GM19395 (cell line): ENCODE results near the gene ANKS1B.
"Not testable (repeated sequence)": the region's sequence is repeated elsewhere in the genome, so short reads cannot be mapped to it uniquely, and the experiment has no call there.

Experiments
- ATAC-seq: cut with Tn5 transposase; IDR thresholded peaks from one replicate; pipeline ENCODE4 v1.9.1; 2021; ENCODE audit warnings: mild to moderate bottlenecking, moderate library complexity; ENCODE audit not compliant: unreplicated experiment

ANKS1B gene

DNA sequence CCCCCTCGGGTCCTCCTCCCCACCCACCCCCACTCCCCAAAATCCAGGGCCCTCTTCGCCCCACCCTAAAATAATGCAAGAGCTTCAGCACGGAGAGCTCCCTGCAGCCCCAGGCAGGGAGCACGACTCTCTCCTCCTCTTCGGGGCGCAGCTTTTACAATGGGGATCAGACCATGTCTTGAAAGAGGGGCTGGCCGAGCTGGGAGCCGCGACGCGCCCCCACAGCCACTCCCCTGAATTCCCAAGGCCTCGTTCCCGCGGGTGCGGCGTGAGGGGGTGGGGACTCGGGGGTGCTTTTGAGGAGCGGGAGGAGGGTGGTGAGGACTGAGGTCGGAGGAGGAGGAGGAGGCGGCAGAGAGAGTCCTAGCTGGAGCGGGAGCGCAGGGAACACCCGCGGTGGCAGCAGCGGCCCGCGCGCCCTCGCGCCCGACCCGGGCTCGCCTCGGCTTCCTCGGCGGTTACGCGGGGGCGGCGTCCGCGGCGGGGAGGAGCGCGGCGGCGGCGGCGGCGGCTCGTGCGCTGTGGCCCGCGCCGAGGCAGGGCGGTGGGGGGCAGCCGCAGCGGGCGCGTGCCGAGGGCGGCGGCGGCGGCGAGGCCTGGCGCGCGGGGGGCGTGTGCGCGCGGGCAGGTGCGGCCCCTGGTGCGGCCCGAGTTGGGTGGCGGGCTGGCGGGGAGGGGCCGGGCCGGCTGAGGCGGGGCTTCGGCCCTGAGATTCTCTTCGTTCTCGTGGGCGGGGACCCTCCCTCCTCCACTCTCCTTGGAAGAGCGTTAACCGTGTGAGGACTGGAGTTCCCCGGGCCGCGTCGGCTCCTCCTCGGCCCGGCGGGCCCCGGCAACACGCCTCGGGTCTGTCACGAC is at the start of gene ANKS1B:
TSS of gene ANKS1B (minus strand) at position 666 of the 858 bp plus-strand sequence. CDS start 699 bp downstream, outside the sequence.
- ATAC-seq, result peak; percentile 59

DNA sequence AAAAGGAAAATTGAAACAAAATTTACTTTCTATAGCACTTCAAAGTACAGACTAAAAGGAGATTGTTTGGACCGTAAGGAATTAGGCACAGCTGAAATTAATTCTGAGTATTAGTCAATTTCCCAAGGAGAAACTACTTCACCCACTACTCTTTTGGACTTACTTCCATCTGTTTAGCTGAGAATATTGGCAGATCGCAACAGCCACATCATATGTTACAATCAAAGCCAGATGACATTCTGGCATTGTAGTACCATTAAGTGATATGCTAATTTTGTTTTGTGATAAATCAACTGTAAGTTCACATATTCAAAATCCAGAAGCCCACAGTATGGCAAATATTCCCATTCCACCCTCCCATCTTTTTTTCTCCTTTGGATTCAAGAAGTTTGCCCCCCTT is 47.1 kb upstream of the ANKS1B start:
- ATAC-seq, result no peak

- ATAC-seq, result no peak
Observed at GRCh38 chr12:100027671-100028070, 42.9 kb upstream of the ANKS1B start.

DNA sequence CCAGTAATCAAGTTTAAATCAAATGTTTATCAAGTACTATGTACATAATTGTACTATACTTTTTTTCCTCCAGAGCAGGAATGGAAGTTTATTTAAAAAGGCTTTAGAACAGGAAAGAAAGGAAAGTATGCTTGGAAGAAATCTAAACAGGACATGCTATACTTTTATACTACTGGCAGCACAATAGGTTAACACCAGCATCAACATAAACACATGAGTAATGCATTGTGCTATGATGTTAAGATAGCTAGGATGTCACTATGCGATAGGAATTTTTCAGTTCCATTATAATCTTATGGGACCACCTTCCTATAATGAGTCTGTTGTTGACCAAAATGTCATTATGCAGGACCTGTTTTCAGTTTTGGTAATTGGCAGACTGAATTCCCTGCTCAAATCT is 41.5 kb upstream of the ANKS1B start:
- no peak for ATAC-seq

DNA sequence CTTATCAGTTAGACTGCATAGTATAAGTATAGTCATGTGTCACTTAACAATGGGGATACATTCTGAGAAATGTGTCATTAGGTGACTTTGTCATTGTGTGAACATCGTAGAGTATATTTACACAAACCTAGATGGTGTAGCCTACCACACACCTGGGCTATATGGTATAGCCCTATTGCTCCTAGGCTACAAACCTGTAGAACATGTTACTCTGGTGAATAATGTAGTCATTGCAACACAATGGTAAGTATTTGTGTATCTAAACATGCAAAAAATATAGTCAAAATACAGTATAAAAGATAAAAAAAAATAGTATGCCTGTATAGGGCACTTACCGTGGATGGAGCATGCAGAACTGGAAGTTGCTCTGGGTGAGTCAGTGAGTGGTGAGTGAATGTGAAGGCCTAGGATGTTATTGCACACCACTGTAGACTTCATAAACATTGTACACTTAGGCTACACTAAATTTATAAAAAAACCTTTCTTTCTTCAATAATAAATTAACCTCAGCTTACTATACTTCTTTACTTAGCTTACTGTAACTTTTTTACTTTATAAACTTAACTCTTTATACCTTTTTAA is 40.3 kb upstream of the ANKS1B start:
- ATAC-seq, result no peak

DNA sequence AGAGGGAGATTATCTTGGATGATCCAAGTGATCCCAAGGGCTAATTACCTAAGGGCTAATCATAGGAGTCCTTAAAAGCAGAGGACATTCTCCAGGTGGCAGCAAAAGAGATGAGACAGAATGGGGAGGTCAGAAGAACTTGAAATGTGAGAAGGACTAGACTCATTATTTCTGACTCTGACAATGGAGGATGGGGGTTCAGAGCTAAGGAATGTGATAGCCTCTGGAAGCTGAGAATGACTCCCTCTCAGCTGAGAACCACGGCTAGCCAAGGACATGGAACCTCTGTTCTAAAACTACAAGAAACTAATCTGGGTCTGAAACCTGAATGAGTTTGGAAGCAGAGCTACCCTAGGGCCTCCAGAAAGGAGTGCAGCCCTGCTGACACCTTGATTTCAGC is 35.6 kb upstream of the ANKS1B start:
- ATAC-seq, result no peak

DNA sequence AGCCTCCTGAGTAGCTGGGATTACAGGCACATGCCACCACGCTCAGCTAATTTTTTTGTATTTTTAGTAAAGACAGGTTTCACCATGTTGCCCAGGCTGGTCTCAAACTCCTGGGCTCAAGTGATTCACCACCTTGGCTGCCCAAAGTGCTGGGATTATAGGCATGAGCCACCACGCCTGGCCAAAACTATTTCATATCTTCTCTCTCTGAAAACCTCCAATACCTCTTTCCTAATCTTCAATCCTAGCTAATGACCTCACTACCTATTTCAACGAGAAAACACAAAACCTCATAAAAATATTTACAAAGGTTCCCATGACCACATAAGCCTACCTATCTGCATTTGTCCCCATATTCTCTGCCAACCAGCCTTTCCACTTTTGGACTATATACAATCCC is 32.3 kb upstream of the ANKS1B start:
- ATAC-seq, result no peak

- ATAC-seq, result not testable (repeated sequence)
Observed at GRCh38 chr12:100016304-100016703, 31.6 kb upstream of the ANKS1B start.

- ATAC-seq, result not testable (repeated sequence)
Observed at GRCh38 chr12:100005846-100006245, 21.1 kb upstream of the ANKS1B start.

- ATAC-seq, result no peak
Observed at GRCh38 chr12:99997806-99998205, 13.1 kb upstream of the ANKS1B start.

DNA sequence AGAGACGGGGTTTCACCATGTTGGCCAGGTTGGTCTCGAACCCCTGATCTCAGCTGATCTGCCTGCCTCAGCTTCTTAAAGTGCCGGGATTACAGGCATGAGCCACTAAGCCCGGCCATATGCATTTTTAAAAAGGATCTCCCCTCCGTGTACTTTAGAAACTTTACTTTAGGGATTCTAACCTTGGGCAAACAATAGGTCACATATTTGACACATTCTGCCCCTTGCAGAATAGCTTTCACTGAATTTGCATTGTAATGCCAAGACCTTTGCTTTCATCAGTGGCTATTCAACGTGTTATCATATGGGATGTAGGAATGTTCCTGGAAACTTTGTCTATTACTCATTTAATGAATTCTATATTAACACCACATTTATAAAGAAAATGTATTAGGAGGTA is 11.4 kb upstream of the ANKS1B start:
- no peak for ATAC-seq

DNA sequence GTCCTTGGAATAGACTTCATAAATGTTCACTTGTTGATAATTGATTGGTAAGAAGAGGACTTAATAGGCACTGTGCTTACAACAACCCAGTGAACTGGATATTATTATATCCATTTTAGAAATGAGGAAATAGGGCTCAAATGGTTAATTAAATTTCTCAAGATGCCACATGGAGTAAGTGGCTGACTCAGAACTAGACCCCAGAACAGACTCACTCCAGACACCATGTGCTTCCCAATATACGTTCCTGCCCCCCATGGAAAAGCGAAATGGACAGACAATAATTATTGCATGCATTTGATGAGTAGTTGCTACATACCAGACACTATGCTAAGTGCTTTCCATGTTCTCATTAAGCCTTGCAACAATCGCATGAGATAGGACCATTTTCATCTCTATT is 895 bp upstream of the ANKS1B start:
- ATAC-seq, result no peak

GRCh38 chr12:99985129-99985570 is 414 bp upstream of the ANKS1B start:
- ATAC-seq, result peak; percentile 54

GRCh38 chr12:99983456-99984258 is 1.1 kb downstream of the ANKS1B start:
- ATAC-seq, result no peak

DNA sequence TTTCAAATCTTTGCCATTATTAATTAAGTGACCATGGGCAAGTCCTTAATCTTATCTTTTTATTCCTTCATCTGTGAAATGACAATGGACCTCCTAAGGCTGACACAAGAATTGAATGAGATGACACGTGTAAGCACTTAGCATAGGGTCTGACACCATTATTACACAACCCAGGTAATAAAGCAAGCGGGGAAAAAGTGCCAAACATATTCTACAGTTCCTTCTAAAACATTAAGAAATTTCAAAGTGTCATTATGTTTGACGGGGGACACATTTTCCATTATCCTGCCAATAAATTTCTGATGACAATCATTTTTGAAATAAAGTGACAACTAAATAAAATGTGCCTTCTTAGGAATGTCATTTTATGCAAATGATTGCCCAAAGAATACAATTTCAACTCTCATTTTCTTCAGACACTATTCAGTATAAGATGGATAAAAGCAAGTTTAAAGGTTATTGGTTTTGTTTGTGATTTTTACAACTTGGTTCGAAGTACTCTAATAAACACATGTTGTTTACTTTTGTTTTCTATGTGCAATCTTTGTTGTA is 3.0 kb downstream of the ANKS1B start:
- no peak for ATAC-seq

DNA sequence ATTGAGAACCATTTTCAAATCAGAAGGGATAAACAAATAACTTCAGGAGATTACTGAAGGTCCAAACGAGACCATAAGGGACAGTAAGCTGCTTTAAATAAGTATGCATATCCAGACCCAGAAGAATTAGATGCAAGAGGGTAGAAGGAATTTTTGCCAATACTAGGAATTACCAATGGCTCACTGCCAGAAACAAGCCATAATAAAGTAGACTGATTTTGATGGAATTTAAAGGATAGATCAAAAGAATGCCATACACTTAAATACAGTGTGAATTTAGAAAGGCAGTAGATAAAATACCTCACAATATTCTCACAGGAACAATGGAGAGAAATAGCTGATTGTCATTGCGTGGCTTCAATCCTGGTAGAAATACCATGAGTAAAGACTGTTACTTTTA is 5.3 kb downstream of the ANKS1B start:
- no peak for ATAC-seq

GRCh38 chr12:99978152-99978551 is 6.6 kb downstream of the ANKS1B start:
- no peak for ATAC-seq

DNA sequence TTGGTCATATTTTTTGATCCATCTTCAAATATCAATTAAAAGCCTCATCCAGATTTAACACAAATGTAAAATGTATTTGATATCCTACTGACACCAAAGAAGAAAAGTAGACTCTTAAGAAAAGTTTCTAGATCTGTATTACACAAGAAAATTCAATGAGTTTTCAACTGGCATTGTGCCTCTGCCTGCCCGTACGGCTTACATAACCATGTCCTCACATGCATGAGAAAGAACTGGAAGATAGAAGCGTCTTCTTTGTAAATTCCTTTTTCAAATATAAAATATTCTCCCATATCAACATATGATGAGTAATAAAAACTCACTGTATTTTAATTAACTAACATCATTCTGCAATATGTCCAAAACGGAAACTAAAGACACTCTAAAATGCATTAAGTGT is 7.2 kb downstream of the ANKS1B start:
- no peak for ATAC-seq

DNA sequence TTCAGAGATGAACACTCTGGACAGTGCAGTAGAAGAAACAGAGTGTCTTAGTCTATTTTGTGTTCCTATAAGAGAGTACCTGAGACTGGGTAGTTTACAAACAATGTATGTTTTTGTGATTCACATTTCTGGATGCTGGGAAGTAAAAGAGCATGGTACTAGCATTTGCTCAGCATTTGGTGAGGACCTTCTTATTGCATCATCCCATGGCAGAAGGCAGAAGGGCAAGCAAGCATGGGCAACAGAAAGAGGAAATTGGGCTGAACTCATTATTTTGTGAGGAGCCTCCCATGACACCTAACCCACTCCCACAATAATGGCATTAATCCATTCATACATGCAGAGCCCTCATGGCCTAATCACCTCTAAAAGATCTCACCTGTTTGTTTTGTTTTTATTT is 8.0 kb downstream of the ANKS1B start:
- no peak for ATAC-seq

DNA sequence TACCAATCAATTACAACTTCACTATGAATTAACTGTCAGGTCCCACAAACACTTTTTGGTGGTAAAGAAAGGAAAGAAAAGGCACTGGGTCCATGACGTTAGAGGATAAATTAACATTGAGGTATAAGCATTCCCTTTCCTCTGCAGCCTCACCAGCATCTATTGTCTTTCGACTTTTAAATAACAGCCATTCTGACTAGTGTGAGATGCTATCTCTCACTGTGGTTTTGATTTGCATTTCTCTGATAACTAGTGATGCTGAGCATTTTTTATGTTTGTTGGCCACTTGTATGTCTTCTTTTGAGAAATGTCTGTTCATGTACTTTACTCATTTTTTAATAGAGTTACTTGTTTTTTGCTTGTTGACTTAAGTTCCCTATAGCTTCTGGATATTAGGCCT is 9.4 kb downstream of the ANKS1B start:
- no peak for ATAC-seq

DNA sequence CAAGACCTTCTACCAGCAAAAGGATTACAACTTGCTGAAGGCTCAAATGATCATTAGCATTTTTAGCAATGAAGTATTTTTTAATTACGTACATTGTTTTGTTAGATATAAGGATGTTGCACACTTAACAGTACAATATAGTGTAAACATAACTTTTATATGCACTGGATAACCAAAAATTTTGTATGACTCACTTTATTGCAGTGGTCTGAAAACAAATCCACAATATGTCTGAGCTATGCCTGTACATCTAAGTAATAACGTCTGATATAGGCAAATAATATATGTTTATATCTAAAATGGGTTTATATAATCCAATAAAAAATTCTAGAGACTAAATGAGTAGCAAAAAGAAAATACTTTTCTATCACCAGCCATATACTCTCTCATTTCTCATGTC is 10.6 kb downstream of the ANKS1B start:
- no peak for ATAC-seq
